Stimulated activated CD8-positive, alpha-beta memory T cell treated with anti-CD3 and anti-CD28 coated beads, Interleukin-12 subunit alpha, Interleukin-12 subunit beta, amount 100 ng/mL, for 1 hour (primary cell): ENCODE measurements around the gene NHLRC2.

Source experiments
- DNase-seq: peaks from one replicate; pipeline ENCODE4 v3.0.0-alpha.2; 2020; ENCODE audit warnings: low read depth

Gene NHLRC2

GRCh38 chr10:113859261-113859660 lies 4.8 kb downstream of the NHLRC2 start:
- DNase-seq = no peak

DNA sequence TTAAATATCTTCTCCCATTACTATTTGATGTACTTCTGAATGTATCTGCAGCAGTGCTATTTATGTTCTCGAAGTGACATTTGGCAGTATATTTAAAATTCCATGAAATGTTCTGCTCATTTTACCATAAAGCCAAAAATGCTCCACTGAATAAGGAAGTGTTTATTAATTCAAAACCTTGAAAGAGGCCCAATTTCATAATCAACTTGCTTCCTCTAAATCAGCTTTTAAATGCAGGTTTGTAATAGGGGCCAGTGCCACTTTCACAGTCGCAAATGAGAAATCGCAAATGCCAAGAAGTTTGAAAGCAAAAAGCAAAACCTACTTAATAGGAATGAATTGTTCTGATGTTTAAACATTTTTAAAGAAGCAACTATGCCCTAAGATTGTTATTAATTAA lies 11.4 kb downstream of the NHLRC2 start:
- DNase-seq = no peak

- DNase-seq = no peak
These were observed 12.3 kb downstream of the NHLRC2 start for GRCh38 chr10:113866551-113867394.

DNA sequence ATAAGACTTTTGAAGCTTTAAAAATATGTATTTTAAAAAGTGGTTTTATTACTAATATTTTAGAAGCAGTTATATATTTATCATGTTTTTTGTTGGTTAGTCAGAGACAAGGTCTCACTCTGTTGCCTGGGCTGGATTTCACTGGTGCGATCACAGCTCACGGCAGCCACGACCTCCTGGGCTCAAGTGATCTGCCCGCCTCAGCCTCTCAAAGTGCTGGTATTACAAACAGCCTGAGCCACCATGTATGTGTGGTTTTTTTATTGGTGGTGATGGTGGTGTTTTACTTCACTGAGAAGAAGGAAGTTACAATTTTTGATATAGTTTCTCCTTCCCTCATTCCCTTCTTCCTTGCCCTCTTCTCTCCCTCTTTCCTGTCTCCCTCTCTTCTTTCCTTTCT lies 13.4 kb downstream of the NHLRC2 start:
- DNase-seq = no peak

DNA sequence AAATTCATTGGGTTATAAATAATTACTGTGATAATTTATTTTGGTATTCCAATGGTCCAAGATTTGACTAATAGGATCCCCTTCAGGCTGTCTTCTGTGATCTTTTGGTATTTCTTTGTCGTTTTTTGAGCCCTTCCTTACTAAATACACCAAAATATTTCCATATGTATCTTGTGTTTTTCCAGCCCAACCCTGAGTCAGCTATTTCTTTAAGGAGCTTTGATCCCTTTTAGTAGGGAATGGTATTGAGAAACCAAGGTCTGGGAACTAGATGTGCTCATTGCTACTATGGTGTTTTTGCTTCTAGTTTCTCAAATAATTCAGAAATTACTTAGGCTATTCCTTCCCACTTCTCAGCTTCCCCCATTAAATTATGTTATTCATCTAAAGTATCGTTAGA lies 15.3 kb downstream of the NHLRC2 start:
- no peak for DNase-seq

GRCh38 chr10:113872139-113873030 lies 17.9 kb downstream of the NHLRC2 start:
- no peak for DNase-seq

- DNase-seq = no peak
These were observed 20.8 kb downstream of the NHLRC2 start for GRCh38 chr10:113875212-113875611.

- no peak for DNase-seq
These were observed 22.0 kb downstream of the NHLRC2 start for GRCh38 chr10:113876461-113876860.

DNA sequence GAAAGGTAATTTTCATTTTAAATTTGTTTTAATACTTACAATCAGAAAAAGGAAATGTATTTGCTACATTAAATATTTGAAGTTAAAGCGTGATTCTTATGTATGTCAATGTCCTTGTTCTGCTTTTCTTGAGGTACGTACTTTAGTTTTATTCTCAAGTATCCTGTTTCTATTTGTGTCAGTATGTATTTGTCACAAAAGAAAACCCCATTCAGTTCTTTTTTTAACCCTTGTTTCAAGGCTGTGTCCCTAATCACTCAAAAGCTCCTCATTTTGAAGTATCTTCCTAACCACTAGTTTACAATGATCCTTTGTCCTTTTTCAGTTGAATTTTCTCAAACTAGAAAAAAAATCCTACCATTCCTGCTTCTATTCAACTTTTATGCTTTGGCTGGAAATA lies 25.2 kb downstream of the NHLRC2 start:
- DNase-seq = no peak

GRCh38 chr10:113880236-113880635 lies 25.8 kb downstream of the NHLRC2 start:
- DNase-seq = no peak

- no peak for DNase-seq
These were observed 27.8 kb downstream of the NHLRC2 start for GRCh38 chr10:113882240-113882639.

DNA sequence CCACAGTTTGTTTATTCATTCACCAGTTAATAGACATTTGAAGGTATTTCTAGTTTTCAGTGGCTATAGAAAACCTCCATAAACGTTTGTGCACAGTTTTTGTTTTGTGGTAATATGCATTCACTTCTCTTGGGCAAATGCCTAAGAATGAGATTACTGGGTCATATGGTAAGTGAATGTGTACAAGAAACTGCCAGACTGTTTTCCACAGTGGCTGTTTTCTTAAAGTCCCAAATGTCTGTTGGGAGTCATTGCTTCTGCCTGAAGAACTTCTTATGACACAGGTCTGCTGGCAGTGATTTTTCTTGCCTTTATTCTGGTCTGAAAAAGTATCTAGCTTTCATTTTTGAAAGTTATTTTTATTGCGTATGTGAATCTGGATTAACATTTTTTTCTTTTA lies 35.5 kb downstream of the NHLRC2 start:
- no peak for DNase-seq

GRCh38 chr10:113890769-113891168 lies 36.3 kb downstream of the NHLRC2 start:
- no peak for DNase-seq

GRCh38 chr10:113891476-113891875 lies 37.0 kb downstream of the NHLRC2 start:
- no peak for DNase-seq

DNA sequence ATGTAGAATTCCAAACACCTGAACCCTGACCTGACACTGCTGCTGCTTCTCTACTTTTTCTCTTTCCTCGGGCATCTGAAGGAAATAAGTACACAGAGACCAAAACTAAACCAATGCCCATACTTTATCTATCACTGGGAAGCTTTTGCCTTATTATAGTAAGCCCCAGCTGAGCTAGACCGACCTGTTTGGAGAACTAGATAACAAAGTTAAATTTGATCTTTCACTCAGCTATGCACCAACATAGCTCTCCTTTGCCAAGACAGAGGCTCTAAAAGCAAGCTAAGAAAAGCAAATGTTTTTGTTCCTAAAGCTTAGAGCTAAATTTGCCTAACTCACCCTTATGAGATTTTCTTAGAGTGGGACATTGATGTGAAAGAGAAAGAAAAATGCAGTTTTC lies 39.1 kb downstream of the NHLRC2 start:
- DNase-seq = no peak

GRCh38 chr10:113894581-113894980 lies 40.1 kb downstream of the NHLRC2 start:
- no peak for DNase-seq

- DNase-seq = no peak
These were observed 40.6 kb downstream of the NHLRC2 start for GRCh38 chr10:113895018-113895417.

DNA sequence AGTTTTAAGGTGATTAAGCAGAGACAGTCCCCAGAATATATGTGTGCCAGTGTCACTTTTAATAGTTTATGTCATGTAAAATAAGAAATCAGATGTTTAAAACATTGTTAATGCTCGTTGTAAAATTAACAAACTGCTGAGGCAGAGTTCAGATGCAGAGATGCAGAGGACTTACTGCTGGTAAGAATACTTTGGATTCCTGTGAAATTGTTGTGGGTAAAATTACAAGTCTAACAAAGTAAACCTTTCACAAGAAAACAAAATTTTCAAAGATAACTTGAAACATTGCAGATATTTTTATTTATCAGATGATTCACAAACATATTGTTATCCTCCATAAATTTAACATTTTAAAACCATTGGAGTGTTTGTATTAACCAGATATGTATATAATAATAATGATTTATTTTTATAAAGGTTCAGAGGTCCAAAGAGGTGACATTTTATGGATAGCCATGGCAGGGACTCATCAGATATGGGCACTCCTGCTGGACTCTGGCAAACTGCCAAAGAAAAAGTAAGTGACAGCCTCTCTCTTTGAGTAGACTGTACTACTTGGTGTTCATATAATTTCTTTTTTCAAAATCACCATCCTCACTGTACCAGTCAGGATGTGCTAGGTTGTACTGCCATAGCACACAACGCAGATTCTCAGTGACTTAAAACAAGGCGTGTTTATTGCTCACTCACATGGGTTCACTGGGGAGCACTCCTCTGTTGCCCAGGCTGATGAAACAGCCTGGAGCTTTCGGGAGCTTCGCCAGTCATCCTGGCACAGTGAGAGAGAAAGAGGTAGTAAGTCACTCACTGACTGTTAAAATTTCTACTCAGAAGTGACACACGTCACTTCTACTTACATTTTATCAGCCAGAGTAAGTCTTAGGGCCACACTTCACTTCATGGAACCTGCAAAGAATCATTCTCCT lies 43.5 kb downstream of the NHLRC2 start:
- no peak for DNase-seq

GRCh38 chr10:113899952-113900598 lies 45.6 kb downstream of the NHLRC2 start:
- no peak for DNase-seq

GRCh38 chr10:113905756-113906155 lies 51.3 kb downstream of the NHLRC2 start:
- DNase-seq = no peak

- DNase-seq = no peak
These were observed 52.7 kb downstream of the NHLRC2 start for GRCh38 chr10:113907166-113907565.

GRCh38 chr10:113908236-113908635 lies 53.8 kb downstream of the NHLRC2 start:
- no peak for DNase-seq
